Measurements from ENCODE around the gene FGFR3.

Gene FGFR3

GRCh38 chr4:1770791-1771231, 22.3 kb upstream of the FGFR3 start:
- DNase-seq, result no peak

- no peak for DNase-seq
Observed at GRCh38 chr4:1771555-1772305, 21.4 kb upstream of the FGFR3 start.

- no peak for DNase-seq
Observed at GRCh38 chr4:1772853-1773538, 20.1 kb upstream of the FGFR3 start.

GRCh38 chr4:1773754-1774153, 19.3 kb upstream of the FGFR3 start:
- no peak for DNase-seq

- no peak for DNase-seq
Observed at GRCh38 chr4:1775731-1776500, 17.2 kb upstream of the FGFR3 start.

GRCh38 chr4:1776521-1777161, 16.5 kb upstream of the FGFR3 start:
- DNase-seq, result no peak

GRCh38 chr4:1777822-1778641, 15.1 kb upstream of the FGFR3 start:
- no peak for DNase-seq

- no peak for DNase-seq
Observed at GRCh38 chr4:1778642-1779392, 14.3 kb upstream of the FGFR3 start.

GRCh38 chr4:1779588-1780382, 13.3 kb upstream of the FGFR3 start:
- no peak for DNase-seq

GRCh38 chr4:1780435-1780834, 12.7 kb upstream of the FGFR3 start:
- no peak for DNase-seq

GRCh38 chr4:1783015-1783414, 10.1 kb upstream of the FGFR3 start:
- DNase-seq, result no peak

GRCh38 chr4:1783970-1784369, 9.1 kb upstream of the FGFR3 start:
- DNase-seq, result no peak

GRCh38 chr4:1784395-1784788, 8.7 kb upstream of the FGFR3 start:
- DNase-seq, result no peak

- no peak for DNase-seq
Observed at GRCh38 chr4:1784789-1785591, 8.1 kb upstream of the FGFR3 start.

- no peak for DNase-seq
Observed at GRCh38 chr4:1785592-1785991, 7.5 kb upstream of the FGFR3 start.

- no peak for DNase-seq
Observed at GRCh38 chr4:1786544-1787362, 6.3 kb upstream of the FGFR3 start.

GRCh38 chr4:1787411-1788077, 5.5 kb upstream of the FGFR3 start:
- no peak for DNase-seq

- DNase-seq, result no peak
Observed at GRCh38 chr4:1788254-1788973, 4.7 kb upstream of the FGFR3 start.

Data from stimulated activated CD4-positive, alpha-beta T cell treated with anti-CD3 and anti-CD28 coated beads, Interleukin-4, amount 100 ng/mL, for 1 hour (primary cell).